Measurements from ENCODE around the gene VNN1.
A peak's percentile ranks its signal among the peaks of the same experiment; 100 is the strongest.

Gene VNN1, protein sequence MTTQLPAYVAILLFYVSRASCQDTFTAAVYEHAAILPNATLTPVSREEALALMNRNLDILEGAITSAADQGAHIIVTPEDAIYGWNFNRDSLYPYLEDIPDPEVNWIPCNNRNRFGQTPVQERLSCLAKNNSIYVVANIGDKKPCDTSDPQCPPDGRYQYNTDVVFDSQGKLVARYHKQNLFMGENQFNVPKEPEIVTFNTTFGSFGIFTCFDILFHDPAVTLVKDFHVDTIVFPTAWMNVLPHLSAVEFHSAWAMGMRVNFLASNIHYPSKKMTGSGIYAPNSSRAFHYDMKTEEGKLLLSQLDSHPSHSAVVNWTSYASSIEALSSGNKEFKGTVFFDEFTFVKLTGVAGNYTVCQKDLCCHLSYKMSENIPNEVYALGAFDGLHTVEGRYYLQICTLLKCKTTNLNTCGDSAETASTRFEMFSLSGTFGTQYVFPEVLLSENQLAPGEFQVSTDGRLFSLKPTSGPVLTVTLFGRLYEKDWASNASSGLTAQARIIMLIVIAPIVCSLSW

GRCh38 chr6:132713352-132714134 lies at the start of gene VNN1:
TSS of gene VNN1 (minus strand) at chr6:132714055. CDS start at chr6:132714035, 20 bp downstream.
- ATAC-seq (replicated peaks; ENCODE audit: extremely low read depth, poor library complexity, severe bottlenecking): no peak
- no peak for DNase-seq (ENCODE audit: low spot score in 2 of 2)
- H3K27ac Mint-ChIP-seq (ENCODE audit: low read depth): no peak within 1 kb of the TSS
- no peak within 1 kb of the TSS for H3K4me3 Mint-ChIP-seq
- no peaks in the 10 kb centered on the region for H3K9me3 Mint-ChIP-seq
- H3K4me1 Mint-ChIP-seq: no peaks in the 10 kb centered on the region
- no peaks in the 10 kb centered on the region for H3K36me3 Mint-ChIP-seq (ENCODE audit: insufficient read depth)
- no peaks in the 10 kb centered on the region for H3K27me3 Mint-ChIP-seq

DNA sequence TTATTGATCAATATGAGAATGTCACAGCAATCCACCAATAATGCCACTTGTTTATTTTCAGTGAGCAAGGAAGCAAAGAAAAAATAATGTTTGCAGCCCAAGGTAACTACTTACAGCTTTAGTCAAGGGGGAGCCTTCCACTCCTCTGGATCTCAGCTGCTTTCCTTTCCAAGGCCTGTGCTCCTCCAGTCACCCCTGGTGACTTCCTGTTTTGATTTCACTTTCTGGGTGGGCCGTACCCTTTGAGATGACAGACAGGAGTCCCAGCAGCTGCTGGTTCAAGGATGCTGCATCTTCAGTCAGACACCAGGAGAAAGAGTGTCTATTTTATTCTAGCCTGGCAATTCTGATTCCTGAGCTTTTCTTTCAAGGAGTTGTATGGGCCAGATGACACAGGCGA lies 49.4 kb upstream of the VNN1 start:
- Mint-ChIP-seq H3K27me3 (no peaks in the 10 kb centered on the region), H3K4me1 (peaks cover 34% of the 10 kb centered on the region), H3K36me3 (ENCODE audit: insufficient read depth) (peaks cover 10% of the 10 kb centered on the region), H3K27ac (ENCODE audit: low read depth) (peak overlapping the region; percentile 87), H3K9me3 (no peaks in the 10 kb centered on the region), H3K4me3 (peak overlapping the region; percentile 80)
- ATAC-seq (replicated peaks; ENCODE audit: extremely low read depth, poor library complexity, severe bottlenecking) (peak; percentile 98), DNase-seq (ENCODE audit: low spot score in 2 of 2) (peak in 1 of 2 donors; percentile 41)

GRCh38 chr6:132760256-132760655 lies 46.4 kb upstream of the VNN1 start:
- DNase-seq (ENCODE audit: low spot score in 2 of 2) (no peak), ATAC-seq (replicated peaks; ENCODE audit: extremely low read depth, poor library complexity, severe bottlenecking) (no peak)
- no peak overlapping the region for H3K27ac Mint-ChIP-seq (ENCODE audit: low read depth)
- peaks cover 34% of the 10 kb centered on the region for H3K4me1 Mint-ChIP-seq
- peaks cover 12% of the 10 kb centered on the region for H3K36me3 Mint-ChIP-seq (ENCODE audit: insufficient read depth)
- no peaks in the 10 kb centered on the region for H3K9me3 Mint-ChIP-seq
- H3K4me3 Mint-ChIP-seq: no peak overlapping the region
- H3K27me3 Mint-ChIP-seq: no peaks in the 10 kb centered on the region

DNA sequence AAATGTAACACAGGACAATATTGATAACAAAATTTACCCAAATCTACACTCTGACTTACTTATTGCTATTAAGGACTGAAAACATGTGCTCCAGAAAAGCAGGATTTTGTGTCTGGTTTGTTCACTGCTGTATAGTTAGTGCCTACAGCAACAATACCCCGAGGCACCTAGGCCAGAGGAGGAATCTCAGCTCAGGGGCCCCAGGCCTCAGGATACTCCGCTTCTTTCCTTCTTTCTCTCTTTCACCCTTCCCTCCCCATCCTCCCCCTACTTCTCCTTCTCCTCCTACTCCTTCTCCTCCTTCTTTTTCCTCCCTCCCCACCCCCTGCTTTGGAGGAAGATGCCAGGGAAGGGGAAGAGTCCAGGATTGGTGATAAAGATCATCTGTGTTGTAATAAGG lies 44.8 kb upstream of the VNN1 start:
- ATAC-seq (replicated peaks; ENCODE audit: extremely low read depth, poor library complexity, severe bottlenecking) (no peak), DNase-seq (ENCODE audit: low spot score in 2 of 2) (no peak)
- no peak overlapping the region for H3K4me3 Mint-ChIP-seq
- H3K27me3 Mint-ChIP-seq: no peaks in the 10 kb centered on the region
- no peak overlapping the region for H3K27ac Mint-ChIP-seq (ENCODE audit: low read depth)
- no peaks in the 10 kb centered on the region for H3K9me3 Mint-ChIP-seq
- H3K36me3 Mint-ChIP-seq (ENCODE audit: insufficient read depth): peaks cover 18% of the 10 kb centered on the region
- peaks cover 26% of the 10 kb centered on the region for H3K4me1 Mint-ChIP-seq

GRCh38 chr6:132752255-132752654 lies 38.4 kb upstream of the VNN1 start:
- Mint-ChIP-seq H3K27me3 (no peaks in the 10 kb centered on the region), H3K36me3 (ENCODE audit: insufficient read depth) (peaks cover 15% of the 10 kb centered on the region), H3K9me3 (no peaks in the 10 kb centered on the region), H3K4me1 (peaks cover 30% of the 10 kb centered on the region), H3K4me3 (no peak overlapping the region), H3K27ac (ENCODE audit: low read depth) (no peak overlapping the region)
- no peak for DNase-seq (ENCODE audit: low spot score in 2 of 2)
- ATAC-seq (replicated peaks; ENCODE audit: extremely low read depth, poor library complexity, severe bottlenecking): no peak

GRCh38 chr6:132751828-132752227 lies 38.0 kb upstream of the VNN1 start:
- DNase-seq (ENCODE audit: low spot score in 2 of 2): no peak
- peak overlapping the region; percentile 92 for H3K27ac Mint-ChIP-seq (ENCODE audit: low read depth)
- no peaks in the 10 kb centered on the region for H3K27me3 Mint-ChIP-seq
- H3K4me3 Mint-ChIP-seq: no peak overlapping the region
- peaks cover 15% of the 10 kb centered on the region for H3K36me3 Mint-ChIP-seq (ENCODE audit: insufficient read depth)
- no peaks in the 10 kb centered on the region for H3K9me3 Mint-ChIP-seq
- ATAC-seq (replicated peaks; ENCODE audit: extremely low read depth, poor library complexity, severe bottlenecking): no peak
- H3K4me1 Mint-ChIP-seq: peaks cover 30% of the 10 kb centered on the region

GRCh38 chr6:132751306-132751705 lies 37.5 kb upstream of the VNN1 start:
- ATAC-seq (replicated peaks; ENCODE audit: extremely low read depth, poor library complexity, severe bottlenecking) (peak; percentile 59), DNase-seq (ENCODE audit: low spot score in 2 of 2) (no peak)
- H3K4me3 Mint-ChIP-seq: peak overlapping the region; percentile 57
- peaks cover 16% of the 10 kb centered on the region for H3K36me3 Mint-ChIP-seq (ENCODE audit: insufficient read depth)
- peaks cover 30% of the 10 kb centered on the region for H3K4me1 Mint-ChIP-seq
- H3K27me3 Mint-ChIP-seq: no peaks in the 10 kb centered on the region
- peak overlapping the region; percentile 92 for H3K27ac Mint-ChIP-seq (ENCODE audit: low read depth)
- no peaks in the 10 kb centered on the region for H3K9me3 Mint-ChIP-seq

DNA sequence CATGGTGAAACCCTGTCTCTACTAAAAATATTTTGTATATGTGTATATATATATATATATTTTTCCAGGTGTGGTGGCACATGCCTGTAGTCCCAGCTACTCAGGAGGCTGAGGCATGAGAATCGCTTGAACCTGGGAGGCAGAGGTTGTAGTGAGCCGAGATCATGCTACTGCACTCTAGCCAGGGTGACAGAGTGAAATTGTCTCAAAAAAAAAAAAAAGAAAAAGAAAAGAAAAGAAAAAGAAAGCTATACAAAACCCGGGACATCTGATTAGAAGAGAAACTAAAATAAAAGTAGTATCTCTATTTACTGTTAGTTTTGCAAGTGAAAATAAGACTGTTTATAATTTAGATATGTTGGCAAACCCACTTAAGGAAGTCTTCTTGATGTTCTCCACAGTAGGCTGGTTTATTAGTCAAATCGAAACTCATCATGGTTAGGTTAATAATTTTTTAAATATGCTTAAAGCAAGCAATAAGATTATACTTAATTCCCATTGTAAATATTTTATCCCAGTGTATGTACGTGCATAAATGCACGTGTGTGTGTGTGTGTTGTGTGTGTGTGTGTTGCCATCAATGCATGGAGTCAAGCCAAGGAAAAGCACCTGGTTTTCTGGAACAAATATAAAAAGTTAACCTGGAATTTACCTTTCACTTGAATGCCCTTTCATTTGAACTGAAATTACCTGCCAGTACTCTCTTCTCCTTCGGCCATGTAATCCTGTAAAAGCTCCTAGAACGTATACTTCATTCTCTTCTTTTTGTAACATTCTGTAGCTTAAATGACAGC lies 36.8 kb upstream of the VNN1 start:
- Mint-ChIP-seq H3K27ac (ENCODE audit: low read depth) (peak overlapping the region; percentile 92), H3K27me3 (no peaks in the 10 kb centered on the region), H3K4me3 (peak overlapping the region; percentile 57), H3K9me3 (no peaks in the 10 kb centered on the region), H3K36me3 (ENCODE audit: insufficient read depth) (peaks cover 16% of the 10 kb centered on the region), H3K4me1 (peaks cover 30% of the 10 kb centered on the region)
- DNase-seq (ENCODE audit: low spot score in 2 of 2): no peak
- ATAC-seq (replicated peaks; ENCODE audit: extremely low read depth, poor library complexity, severe bottlenecking): peak; percentile 52

DNA sequence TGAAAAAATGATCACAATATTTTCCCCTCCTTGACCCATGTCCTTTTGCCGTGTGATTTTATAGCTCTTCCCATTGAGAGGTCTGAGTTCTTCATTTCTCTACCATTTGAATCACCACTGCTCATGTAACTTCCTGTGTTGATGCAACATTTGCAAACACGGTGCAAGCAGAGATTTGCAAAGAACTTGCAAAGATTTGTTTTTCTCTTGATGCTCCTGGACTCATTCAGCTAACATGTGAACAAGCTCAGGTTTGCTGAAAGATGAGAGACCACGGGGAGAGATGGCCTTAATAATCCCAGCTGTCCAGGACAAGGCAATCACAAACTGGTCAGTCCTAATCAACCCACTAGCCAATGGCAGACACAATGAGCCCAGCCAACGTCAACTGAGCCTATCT lies 35.3 kb upstream of the VNN1 start:
- Mint-ChIP-seq H3K36me3 (ENCODE audit: insufficient read depth) (peaks cover 18% of the 10 kb centered on the region), H3K27ac (ENCODE audit: low read depth) (no peak overlapping the region), H3K27me3 (no peaks in the 10 kb centered on the region), H3K4me3 (no peak overlapping the region), H3K9me3 (no peaks in the 10 kb centered on the region), H3K4me1 (peaks cover 35% of the 10 kb centered on the region)
- DNase-seq (ENCODE audit: low spot score in 2 of 2): no peak
- peak; percentile 47 for ATAC-seq (replicated peaks; ENCODE audit: extremely low read depth, poor library complexity, severe bottlenecking)

- ATAC-seq (replicated peaks; ENCODE audit: extremely low read depth, poor library complexity, severe bottlenecking): no peak
- H3K27ac Mint-ChIP-seq (ENCODE audit: low read depth): no peak overlapping the region
- H3K4me3 Mint-ChIP-seq: no peak overlapping the region
- no peaks in the 10 kb centered on the region for H3K27me3 Mint-ChIP-seq
- peaks cover 18% of the 10 kb centered on the region for H3K36me3 Mint-ChIP-seq (ENCODE audit: insufficient read depth)
- DNase-seq (ENCODE audit: low spot score in 2 of 2): no peak
- H3K4me1 Mint-ChIP-seq: peaks cover 35% of the 10 kb centered on the region
- H3K9me3 Mint-ChIP-seq: no peaks in the 10 kb centered on the region
Measured at GRCh38 chr6:132748446-132748845, 34.6 kb upstream of the VNN1 start.

DNA sequence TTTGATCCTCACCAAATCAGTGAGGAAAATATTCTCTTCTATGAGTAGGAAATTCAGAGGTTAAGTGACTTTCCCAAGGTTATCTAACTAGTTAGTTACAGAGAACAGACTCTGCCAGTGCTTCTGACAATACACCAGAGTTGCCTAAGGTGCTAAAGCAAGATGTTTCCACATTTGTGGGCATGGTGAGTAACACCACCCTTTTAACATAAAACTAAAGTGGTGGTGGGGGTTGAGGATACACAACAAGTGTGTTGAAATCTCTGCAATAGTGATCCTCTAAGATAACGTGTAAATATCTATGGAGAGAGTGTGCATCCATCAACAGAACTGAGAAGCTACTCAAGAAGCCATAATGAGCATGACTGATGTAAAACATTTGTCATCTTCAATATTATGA lies 32.2 kb upstream of the VNN1 start:
- Mint-ChIP-seq H3K36me3 (ENCODE audit: insufficient read depth) (peaks cover 20% of the 10 kb centered on the region), H3K4me3 (no peak overlapping the region), H3K4me1 (peaks cover 29% of the 10 kb centered on the region), H3K9me3 (peaks cover 6% of the 10 kb centered on the region), H3K27ac (ENCODE audit: low read depth) (no peak overlapping the region), H3K27me3 (no peaks in the 10 kb centered on the region)
- ATAC-seq (replicated peaks; ENCODE audit: extremely low read depth, poor library complexity, severe bottlenecking) (no peak), DNase-seq (ENCODE audit: low spot score in 2 of 2) (no peak)

DNA sequence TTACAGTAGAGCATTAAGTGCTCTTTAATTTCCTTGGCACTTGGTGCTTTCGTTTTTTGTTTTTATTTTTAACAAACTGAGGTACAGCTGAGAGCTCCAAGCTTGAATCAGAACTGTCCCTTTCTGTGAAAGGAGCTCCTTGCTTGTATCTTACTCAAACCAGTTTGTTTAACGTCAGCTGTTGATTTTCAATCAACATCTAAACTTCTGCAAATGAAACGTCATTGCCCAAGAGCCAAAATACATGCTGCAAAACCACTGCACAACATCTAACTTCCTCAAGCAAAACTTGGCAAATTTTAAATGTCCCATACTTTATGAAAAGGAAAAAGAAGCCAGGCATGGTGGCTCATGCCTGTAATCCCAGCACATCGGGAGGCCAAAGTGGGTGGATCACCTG lies 28.6 kb upstream of the VNN1 start:
- peaks cover 6% of the 10 kb centered on the region for H3K4me1 Mint-ChIP-seq
- H3K27ac Mint-ChIP-seq (ENCODE audit: low read depth): no peak overlapping the region
- H3K4me3 Mint-ChIP-seq: no peak overlapping the region
- peaks cover 22% of the 10 kb centered on the region for H3K36me3 Mint-ChIP-seq (ENCODE audit: insufficient read depth)
- no peaks in the 10 kb centered on the region for H3K27me3 Mint-ChIP-seq
- no peak for ATAC-seq (replicated peaks; ENCODE audit: extremely low read depth, poor library complexity, severe bottlenecking)
- no peak for DNase-seq (ENCODE audit: low spot score in 2 of 2)
- peaks cover 24% of the 10 kb centered on the region for H3K9me3 Mint-ChIP-seq
